ENCODE data around the gene HGD.

The HGD gene, protein sequence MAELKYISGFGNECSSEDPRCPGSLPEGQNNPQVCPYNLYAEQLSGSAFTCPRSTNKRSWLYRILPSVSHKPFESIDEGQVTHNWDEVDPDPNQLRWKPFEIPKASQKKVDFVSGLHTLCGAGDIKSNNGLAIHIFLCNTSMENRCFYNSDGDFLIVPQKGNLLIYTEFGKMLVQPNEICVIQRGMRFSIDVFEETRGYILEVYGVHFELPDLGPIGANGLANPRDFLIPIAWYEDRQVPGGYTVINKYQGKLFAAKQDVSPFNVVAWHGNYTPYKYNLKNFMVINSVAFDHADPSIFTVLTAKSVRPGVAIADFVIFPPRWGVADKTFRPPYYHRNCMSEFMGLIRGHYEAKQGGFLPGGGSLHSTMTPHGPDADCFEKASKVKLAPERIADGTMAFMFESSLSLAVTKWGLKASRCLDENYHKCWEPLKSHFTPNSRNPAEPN

GRCh38 chr3:120682095-120682681 lies at the start of gene HGD:
Gene HGD (minus strand): TSS chr3:120682239. CDS start chr3:120682111, 128 bp downstream.
- no peak for DNase-seq

GRCh38 chr3:120730576-120731542 lies 48.8 kb upstream of the HGD start:
- no peak for DNase-seq

DNA sequence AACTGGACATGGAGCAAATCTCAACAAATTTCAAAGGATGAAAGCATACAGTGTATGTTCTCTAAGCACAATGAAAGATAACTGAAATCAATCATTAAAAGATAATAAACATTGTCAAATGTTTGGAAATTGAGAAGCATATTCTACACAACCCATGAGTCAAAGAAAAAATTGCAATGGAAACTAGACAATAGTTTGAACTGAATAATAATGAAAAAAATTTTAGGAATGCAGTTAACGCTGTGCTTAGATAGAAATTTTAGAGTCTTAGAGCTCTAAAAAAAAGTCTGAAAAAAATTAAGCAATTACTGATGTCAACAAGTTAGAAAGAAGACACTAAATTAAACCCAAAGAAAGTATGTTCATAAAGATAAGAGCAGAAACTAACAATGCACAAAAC lies 44.8 kb upstream of the HGD start:
- DNase-seq: no peak

- peak; percentile 85 for DNase-seq
Observed at GRCh38 chr3:120719167-120719834, 37.3 kb upstream of the HGD start.

- DNase-seq: no peak
Observed at GRCh38 chr3:120713262-120713661, 31.2 kb upstream of the HGD start.

GRCh38 chr3:120710369-120710768 lies 28.3 kb upstream of the HGD start:
- DNase-seq: no peak

GRCh38 chr3:120708408-120708807 lies 26.4 kb upstream of the HGD start:
- no peak for DNase-seq

- no peak for DNase-seq
Observed at GRCh38 chr3:120706950-120707349, 24.9 kb upstream of the HGD start.

GRCh38 chr3:120705884-120706582 lies 24.0 kb upstream of the HGD start:
- no peak for DNase-seq

GRCh38 chr3:120699333-120699732 lies 17.3 kb upstream of the HGD start:
- no peak for DNase-seq

DNA sequence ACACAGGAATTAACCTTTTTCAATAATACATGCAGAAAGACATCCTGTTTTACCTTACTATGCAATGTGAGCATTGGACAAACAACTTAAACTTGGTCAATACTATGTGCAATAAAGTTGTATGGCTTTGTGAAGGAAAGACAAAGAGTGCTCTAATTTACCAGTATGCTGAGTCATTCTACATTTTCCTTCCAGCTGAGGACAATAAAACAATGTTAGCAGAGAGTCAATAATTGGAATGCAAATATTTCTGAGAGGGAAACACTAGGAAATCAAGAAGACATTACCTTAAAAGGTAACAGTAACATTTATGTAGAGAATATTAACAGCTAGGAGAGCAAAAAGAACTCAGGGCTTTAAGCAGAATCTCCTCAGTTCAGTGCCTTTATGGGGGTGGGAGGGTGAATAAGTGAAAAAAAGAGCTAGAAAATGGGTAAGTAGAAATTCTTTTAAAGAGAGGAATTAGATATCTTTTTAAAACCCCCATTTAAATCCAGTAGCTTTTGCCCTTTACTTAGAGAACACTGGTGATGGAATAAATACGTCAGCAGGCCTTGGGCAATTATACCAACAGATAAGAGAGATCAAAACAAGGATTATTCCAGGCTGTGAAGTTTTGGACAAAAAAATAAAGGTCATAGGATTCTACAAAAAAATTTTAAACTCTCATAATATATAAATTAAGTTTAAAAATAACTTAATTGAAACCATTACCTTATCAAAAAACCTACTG lies 11.6 kb upstream of the HGD start:
- no peak for DNase-seq

GRCh38 chr3:120689395-120689794 lies 7.4 kb upstream of the HGD start:
- no peak for DNase-seq

DNA sequence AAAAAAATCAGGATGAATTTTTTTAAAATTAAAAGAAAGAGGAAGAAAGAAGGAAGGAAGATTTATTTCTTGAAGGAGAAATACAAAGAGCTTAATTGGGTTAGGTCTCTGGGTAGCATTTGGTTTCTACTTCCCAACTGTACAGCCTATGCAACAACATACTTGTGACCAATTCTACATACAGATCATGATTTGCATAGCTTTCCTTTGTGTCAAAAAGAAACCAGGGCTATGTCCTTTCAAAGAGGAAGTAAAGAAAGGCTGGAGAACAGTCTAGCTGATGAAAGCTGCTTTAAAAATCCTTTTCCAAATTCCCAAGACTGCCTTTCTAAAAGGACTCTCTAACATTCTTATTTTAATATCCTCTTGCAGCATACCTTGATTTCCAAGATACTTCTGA lies 6.1 kb upstream of the HGD start:
- no peak for DNase-seq

GRCh38 chr3:120685411-120685810 lies 3.4 kb upstream of the HGD start:
- no peak for DNase-seq

DNA sequence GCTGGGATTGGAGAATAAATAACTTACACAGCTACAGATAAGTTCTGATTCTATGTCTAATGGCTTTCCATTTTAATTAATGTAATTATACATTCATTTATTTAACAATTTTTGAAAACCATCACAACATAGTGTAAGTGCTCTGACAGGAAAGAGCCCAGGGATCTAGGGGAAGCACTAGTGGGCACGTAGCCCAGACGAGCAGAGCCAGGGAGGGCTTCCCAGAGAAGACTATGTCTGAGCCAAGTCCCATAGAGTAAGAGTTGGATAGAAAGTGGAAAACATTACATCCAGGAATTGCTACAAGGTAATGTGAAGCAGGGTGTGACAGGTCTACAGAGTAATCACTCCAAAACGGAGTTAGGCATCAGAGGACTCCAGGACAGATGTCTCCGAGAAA lies 2.9 kb upstream of the HGD start:
- DNase-seq: no peak

GRCh38 chr3:120683671-120684301 lies 1.7 kb upstream of the HGD start:
- DNase-seq: no peak

- DNase-seq: no peak
Observed at GRCh38 chr3:120683213-120683612, 1.2 kb upstream of the HGD start.

DNA sequence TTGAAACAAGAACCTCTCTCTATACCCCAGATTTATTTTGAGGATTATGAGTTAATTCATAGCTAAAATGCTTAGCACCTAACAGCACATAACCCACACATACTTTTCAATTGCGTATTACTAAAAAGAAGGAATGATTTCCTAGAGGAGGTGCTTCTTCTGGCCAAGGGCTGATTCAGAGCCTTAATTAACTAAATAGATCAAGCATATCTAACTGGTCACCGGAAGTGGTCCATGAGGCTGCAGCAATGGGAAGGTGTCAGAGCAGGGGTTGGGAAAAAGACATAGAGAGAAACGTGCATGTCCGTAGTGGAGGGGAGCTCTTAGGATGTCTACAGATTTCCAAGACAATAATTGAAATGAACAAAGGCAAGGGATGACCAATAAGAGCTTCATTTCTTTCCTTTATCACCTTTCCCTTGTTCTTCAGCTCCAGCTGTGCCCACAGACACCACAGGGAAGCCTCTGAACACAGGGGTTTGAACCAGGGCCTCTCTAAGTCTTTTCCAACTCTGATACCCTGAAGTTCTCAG lies 467 bp downstream of the HGD start:
- no peak for DNase-seq

- no peak for DNase-seq
Observed at GRCh38 chr3:120681018-120681417, 1.0 kb downstream of the HGD start.

- no peak for DNase-seq
Observed at GRCh38 chr3:120680193-120680894, 1.7 kb downstream of the HGD start.
